ENCODE results near the gene YWHAG. TPM values are rescaled to one million over a fixed set of nuclear protein-coding genes. Genes with fewer than 3 reads are reported as not detected.

The YWHAG gene
- total and polyA plus RNA-seq, 2 of the 13 experiments (the other 11 are each of a cell fraction or from before 2014, with no cell fraction given), result 36.9 to 67.5 TPM

- no peak for TF ChIP-seq PHB2 (IDR thresholded peaks at IDR 0.05; ENCODE audit: partially characterized antibody)
- TF ChIP-seq RXRB (CRISPR knock-in tag; IDR thresholded peaks at IDR 0.05; ENCODE audit: borderline replicate concordance), result peak; percentile 80; the same call in 1 of the 2 replicates
- TF ChIP-seq DMAP1 (CRISPR knock-in tag; IDR thresholded peaks at IDR 0.05), result no peak
- TF ChIP-seq ZEB1 (IDR thresholded peaks at IDR 0.05; ENCODE audit: insufficient replicate concordance, low read depth), result no peak
- TF ChIP-seq SIN3A (IDR thresholded peaks at IDR 0.05; ENCODE audit: borderline replicate concordance, low read depth, low read length), result no peak
- peak; percentile 90 for TF ChIP-seq ZGPAT (CRISPR knock-in tag; IDR thresholded peaks at IDR 0.05)
- peak; percentile 44; the same call in 1 of the 2 replicates for TF ChIP-seq ZNF501 (CRISPR knock-in tag; IDR thresholded peaks at IDR 0.05)
- no peak for TF ChIP-seq PRDM4 (CRISPR knock-in tag; IDR thresholded peaks at IDR 0.05; ENCODE audit: borderline replicate concordance)
- TF ChIP-seq, protein P1, sequence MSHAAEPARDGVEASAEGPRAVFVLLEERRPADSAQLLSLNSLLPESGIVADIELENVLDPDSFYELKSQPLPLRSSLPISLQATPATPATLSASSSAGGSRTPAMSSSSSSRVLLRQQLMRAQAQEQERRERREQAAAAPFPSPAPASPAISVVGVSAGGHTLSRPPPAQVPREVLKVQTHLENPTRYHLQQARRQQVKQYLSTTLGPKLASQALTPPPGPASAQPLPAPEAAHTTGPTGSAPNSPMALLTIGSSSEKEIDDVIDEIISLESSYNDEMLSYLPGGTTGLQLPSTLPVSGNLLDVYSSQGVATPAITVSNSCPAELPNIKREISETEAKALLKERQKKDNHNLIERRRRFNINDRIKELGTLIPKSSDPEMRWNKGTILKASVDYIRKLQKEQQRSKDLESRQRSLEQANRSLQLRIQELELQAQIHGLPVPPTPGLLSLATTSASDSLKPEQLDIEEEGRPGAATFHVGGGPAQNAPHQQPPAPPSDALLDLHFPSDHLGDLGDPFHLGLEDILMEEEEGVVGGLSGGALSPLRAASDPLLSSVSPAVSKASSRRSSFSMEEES (CRISPR knock-in tag; IDR thresholded peaks at IDR 0.05), result no peak; the same call in 1 of the 2 replicates
- TF ChIP-seq SIN3B (IDR thresholded peaks at IDR 0.05; ENCODE audit: low read length), result 0 out of 2 replicates have a peak, but pooled peaks have one; percentile 25
- no peak for TF ChIP-seq ZNF878 (CRISPR knock-in tag; IDR thresholded peaks at IDR 0.05)
- TF ChIP-seq GLMP (CRISPR knock-in tag; IDR thresholded peaks at IDR 0.05; ENCODE audit: borderline replicate concordance), result no peak
- TF ChIP-seq NKX3-1 (CRISPR knock-in tag; IDR thresholded peaks at IDR 0.05), result no peak
- no peak for TF ChIP-seq POLR2G (IDR thresholded peaks at IDR 0.05; ENCODE audit: low read depth, low read length)
- peak; percentile 73; the same call in 1 of the 2 replicates for TF ChIP-seq ZSCAN9 (CRISPR knock-in tag; IDR thresholded peaks at IDR 0.05; ENCODE audit: borderline replicate concordance)
- TF ChIP-seq TBX2 (CRISPR knock-in tag; IDR thresholded peaks at IDR 0.05; ENCODE audit: borderline replicate concordance), result peak; percentile 39; the same call in 1 of the 2 replicates
- no peak for TF ChIP-seq ZNF557 (CRISPR knock-in tag; IDR thresholded peaks at IDR 0.05)
- peak; percentile 73; the same call in 1 of the 2 replicates for TF ChIP-seq ISL2 (CRISPR knock-in tag; IDR thresholded peaks at IDR 0.05)
- TF ChIP-seq HMG20B (CRISPR knock-in tag; conservative IDR thresholded peaks at IDR 0.05), result no peak
- no peak for TF ChIP-seq ZNF780A (CRISPR knock-in tag; IDR thresholded peaks at IDR 0.05)
- TF ChIP-seq KDM3A (CRISPR knock-in tag; IDR thresholded peaks at IDR 0.05; ENCODE audit: low read depth), result peak; percentile 94
- TF ChIP-seq ZNF256 (CRISPR knock-in tag; conservative IDR thresholded peaks at IDR 0.05), result 0 out of 2 replicates have a peak, but pooled peaks have one; percentile 38
- peak; percentile 49; the same call in 1 of the 2 replicates for TF ChIP-seq ZBTB20 (CRISPR knock-in tag; IDR thresholded peaks at IDR 0.05; ENCODE audit: borderline replicate concordance, low read depth)
- TF ChIP-seq NBN (conservative IDR thresholded peaks at IDR 0.05), result no peak
- TF ChIP-seq HOXA5 (CRISPR knock-in tag; IDR thresholded peaks at IDR 0.05), result peak; percentile 76; the same call in 1 of the 2 replicates
These were observed 44.6 kb downstream of the YWHAG start (continued) for GRCh38 chr7:76314042-76314721.
